Renal pelvis (tissue), 4 donors: ENCODE data around the gene LINGO3. TPM values are rescaled to one million over a fixed set of nuclear protein-coding genes. Genes with fewer than 3 reads are reported as not detected.
A peak's percentile ranks its signal among the peaks of the same experiment; 100 is the strongest.

Experiments
- DNase-seq: peaks from one replicate; pipeline ENCODE4 v3.0.0-alpha.2; 2013
- polyA plus RNA-seq, 3 donors: library from polyadenylated mRNA; unstranded; fragments of 120-200 nt; gene quantifications; one replicate each; pipeline ENCODE4 v1.2.1, GENCODE V29; 2013; ENCODE audit not compliant: insufficient read length in 3 of 3

Gene LINGO3
- polyA plus RNA-seq, 3 donors = 0.09 TPM; not detected in 2

- no peak for DNase-seq
These were observed 983 bp downstream of the LINGO3 start for GRCh38 chr19:2306971-2307370.

DNA sequence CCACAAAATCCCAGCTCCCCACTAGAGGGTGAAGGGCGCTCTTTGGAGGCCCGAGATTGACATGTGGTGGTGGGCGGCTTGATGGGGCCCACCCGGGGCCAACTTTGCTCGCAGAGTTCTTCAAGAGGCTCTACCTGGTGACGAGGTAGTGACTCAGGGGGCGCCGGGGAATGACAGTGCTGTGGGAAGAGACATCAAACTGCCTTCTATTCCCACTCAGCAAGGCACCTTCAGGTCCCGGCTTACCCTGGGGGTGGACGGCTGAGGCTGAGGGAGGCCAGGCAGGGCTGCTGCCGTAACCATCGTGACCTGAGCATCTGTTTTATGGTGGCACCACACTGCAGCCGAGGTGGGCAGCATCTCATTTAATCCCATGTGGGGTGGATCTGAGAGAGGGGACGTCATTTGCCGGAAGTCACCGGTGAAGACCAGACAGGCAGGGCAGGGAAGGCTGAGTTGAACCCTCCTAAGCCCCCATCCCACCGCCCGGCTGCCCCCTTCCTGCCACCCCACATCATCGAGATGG lies 1.6 kb downstream of the LINGO3 start:
- no peak for DNase-seq

- no peak for DNase-seq
These were observed 2.3 kb downstream of the LINGO3 start for GRCh38 chr19:2305452-2306280.

DNA sequence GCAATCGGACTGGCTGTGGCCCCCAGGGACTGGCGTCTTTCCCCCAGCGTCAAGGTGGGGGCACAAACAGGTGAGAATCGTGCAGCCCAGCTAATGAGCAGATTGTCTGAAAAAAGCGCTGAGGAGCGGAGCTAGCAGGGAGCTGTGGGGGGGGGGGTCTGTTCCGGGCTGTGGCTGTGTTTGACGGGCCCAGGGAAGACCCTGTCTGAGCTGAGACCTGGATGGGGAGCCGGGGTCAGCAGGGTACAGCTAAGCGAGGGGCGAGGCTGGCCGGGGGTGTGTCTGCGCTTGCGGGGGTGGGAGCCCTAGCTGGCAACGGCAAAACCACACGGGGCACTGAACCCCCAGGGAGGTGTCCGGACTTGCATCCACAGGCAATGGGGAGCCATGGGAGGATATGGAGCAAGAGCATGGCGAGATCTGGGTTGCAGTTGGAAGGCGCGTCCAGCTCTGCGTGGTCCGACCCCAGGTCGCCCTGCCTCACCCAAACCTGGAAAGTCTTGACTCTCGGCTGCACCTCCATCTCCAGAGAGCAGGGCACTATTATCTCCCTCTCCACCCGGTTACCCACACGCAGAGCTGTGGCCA lies 4.6 kb downstream of the LINGO3 start:
- DNase-seq = no peak

GRCh38 chr19:2302319-2303210 lies 5.4 kb downstream of the LINGO3 start:
- peak; percentile 54 for DNase-seq

DNA sequence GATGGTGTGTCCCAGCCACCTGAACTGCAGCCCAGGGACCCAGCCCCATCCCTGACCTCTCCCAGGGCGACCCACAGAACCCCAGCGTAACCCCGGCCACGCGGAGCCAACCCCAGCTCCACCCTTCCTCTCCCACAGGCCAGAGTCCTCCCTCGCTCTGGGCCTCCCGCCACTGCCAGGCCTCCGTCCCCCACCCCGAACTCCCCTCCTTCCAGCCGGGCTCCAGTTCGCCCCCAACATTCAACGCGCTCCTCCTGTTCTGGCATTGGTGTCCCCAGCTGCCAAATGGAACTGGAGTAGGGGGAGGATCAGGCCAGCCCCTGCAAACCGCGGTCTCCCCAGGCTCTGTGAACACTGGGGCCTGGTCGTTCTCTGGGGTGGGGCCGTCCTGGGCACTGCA lies 7.4 kb downstream of the LINGO3 start:
- no peak for DNase-seq

GRCh38 chr19:2296141-2296540 lies 11.8 kb downstream of the LINGO3 start:
- no peak for DNase-seq

DNA sequence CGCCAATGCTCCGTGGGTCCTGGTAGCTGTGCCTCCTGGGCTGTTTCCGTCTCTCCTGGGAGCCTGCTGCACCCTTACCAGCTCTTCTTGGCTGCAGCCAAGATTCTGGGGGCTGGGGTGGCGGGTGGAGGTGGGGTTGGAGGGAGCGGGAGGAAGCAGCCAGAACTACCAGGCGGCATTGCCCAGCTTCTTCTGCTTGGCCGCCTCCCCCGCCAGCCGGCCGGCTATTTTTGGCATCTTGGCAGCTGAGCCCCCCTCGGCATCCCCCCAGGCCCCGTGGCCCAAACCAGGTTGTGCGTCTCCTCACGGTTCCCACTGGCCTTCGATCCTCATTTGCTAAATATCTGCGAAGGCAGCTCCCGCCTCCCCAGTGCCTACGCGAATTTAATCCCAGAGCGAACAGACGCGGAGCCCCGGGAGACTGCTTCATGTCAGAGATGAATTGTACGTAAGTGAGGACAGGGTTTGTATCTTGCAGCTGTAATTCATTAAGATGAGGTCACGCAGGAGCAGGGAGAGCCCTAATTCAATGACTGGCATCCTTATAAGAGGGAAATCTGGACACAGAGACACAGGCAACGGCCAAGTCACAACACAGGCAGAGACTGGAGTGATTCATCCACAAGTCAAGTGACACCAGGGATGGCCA lies 13.1 kb downstream of the LINGO3 start:
- no peak for DNase-seq

GRCh38 chr19:2291185-2291751 lies 16.7 kb downstream of the LINGO3 start:
- no peak for DNase-seq

DNA sequence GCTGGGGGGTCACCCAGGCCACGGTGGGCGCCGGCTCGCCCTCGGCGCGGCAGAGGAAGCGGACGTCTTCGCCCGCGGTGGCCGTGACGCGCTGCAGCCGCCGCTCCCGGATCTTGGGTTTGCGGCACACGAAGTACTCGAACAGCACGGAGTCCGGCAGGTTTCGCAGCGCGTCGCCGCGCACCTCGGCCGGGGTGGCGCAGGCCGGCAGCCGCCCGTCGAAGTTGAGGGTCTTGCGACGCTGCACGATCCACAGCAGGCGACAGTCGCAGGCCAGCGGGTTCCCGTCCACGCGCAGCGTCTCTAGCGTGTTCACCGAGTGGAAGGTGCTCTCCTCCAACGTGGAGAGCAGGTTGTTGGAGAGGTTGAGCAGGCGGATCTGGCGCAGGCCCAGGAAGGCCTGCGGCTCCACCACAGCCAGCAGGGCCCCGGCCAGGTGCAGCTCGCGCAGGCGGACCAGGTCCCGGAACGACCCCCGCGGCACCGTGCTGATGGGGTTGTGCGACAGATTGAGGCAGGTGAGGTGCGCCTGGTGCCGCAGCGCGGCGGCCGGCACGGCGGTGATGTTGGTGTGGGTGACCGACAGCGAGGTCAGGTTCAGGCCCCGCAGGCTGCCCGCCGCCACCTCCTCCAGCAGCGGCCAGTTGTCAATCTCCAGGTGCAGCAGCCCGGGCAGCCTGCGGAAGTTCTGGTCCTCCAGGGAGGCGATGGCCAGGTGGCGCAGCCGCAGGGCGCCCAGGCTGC lies 17.3 kb downstream of the LINGO3 start:
- no peak for DNase-seq

DNA sequence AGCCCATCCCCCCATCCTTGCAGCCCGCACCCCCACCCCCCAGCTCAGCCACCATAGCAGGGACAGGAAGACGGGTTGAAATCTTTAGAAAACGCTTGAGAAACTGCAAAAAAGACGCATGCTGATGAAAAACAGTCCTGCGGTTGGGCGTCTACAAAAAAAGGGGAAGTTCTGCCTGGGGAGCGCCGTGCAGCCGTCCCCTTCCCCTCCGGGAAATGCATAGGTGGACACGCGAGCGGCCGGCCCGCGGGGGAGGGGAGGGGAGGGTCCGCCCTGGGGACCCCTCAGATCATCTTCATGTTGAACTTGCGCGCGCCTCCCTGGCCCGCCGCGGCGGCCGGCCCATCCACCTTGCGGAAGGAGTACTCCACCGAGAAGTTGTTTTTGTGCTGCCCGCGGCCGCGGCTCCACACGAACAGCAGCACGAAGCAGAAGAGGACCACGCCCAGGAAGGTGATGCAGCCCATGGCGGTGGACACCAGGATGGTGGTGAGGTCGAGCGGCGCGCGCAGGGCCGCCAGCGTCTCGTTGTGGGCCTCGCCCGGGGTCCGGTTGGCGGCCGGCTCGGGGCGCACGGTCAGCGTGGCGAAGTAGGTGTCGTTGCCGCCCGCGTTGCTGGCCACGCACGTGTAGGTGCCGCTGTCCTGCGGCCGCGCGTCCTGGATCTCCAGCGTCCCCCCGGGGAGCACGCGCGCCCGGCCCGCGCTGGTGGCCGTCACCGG lies 18.1 kb downstream of the LINGO3 start:
- DNase-seq = no peak

DNA sequence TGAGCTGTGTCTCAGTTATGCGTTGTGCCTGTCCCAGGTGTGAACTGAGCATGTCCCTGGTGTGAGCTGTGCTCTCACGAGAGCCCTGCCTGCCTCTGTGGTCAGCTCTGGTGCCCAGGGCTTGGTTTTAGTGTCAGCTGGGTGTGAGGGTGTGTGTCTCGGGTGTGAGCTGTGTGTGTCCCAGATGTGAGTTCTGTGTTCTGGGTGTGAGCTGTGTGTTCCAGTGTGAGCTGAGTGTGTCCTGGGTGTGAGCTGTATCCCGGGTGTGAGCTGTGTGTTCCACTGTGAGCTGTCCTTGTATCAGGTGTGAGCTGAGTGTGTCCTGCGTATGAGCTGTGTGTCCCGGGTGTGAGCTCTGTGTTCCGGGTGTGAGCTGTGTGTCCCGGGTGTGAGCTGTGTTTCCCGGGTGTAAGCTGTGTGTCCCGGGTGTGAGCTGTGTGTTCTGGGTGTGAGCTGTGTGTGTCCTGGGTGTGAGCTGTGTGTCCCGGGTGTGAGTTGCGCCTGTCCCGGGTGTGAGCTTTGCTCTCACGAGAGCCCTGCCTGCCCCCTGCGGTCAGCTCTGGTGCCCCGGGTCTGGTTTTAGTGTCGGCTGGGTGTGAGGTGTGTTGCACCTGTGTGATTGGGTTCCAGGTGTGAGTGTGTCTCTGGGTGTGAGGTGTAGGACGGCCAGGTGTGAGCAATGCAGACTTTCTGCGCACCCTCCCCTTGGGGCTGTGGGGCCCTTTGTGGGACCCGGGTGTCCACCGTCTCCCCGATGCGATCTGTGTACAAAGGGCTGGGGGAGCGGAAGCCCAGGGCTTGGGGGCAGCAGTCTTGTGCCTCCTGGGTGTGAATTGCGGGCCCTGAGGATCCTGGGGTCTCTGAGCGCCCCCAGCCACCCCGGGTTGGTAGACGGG lies 18.9 kb downstream of the LINGO3 start:
- no peak for DNase-seq

- DNase-seq = no peak
These were observed 19.6 kb downstream of the LINGO3 start for GRCh38 chr19:2288338-2288817.

- no peak for DNase-seq
These were observed 20.2 kb downstream of the LINGO3 start for GRCh38 chr19:2287585-2288337.

DNA sequence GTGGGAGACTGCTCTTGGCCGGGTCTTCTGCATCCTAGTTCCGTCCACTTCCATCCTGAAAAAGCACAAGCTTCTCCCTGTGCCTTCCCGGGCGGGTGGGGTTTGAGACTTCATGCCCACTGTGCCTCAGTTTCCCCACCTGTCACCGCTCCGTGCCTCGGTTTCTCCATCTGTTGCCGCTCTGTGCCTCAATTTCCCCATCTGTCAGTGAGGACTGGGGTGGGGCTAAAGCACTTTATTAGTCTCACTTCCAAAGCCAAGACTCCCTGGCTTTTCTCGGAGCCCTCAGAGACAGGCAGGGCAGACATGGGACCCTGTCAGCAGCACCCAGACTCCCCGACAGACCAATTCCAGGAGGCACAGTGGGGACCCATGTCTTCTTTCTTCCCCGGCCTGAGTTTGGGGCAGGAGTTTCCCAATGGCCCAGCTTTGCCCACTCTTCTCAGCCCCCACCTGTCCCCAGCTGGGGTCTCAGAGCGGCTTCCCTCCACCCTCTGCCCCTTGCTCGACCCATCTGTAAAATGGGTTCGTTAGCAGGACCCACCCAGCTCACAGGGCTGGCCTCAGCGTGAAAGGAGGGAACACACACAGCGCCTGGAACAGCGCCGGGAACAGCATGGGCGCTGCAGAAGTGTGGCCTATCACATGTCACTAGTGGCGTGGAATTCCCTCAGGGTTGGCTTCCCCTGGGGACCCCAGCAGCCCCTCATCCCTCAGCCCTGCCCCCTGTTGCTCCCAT lies 21.4 kb downstream of the LINGO3 start:
- no peak for DNase-seq

DNA sequence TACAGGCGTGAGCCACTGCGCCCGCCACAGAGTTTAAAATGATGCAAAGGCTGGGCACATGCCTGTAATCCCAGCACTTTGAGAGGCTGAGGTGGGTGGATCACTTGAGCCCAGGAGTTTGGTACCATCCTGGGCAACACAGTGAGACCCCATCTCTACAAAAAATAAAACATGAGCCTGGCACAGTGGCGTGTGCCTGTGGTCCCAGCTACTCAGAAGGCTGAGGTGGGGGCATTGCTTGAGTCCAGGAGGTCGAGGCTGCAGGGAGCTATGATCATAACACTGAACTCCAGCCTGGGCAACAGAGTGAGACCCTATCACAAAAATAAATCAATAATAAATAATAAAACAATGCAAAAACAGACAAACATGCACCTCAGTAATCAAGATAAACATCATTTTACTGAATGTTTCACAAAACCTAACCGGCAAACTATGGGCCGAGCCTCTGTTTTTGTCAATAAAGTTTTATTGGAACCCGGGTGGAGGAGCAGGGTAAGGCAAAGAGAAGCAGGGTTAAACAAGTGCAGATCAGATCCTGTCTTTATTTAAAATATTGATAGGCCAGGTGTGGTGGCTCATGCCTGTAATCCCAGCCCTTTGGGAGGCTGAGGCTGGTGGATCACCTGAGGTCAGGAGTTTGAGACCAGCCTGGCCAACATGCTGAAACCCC lies 24.0 kb downstream of the LINGO3 start:
- no peak for DNase-seq

DNA sequence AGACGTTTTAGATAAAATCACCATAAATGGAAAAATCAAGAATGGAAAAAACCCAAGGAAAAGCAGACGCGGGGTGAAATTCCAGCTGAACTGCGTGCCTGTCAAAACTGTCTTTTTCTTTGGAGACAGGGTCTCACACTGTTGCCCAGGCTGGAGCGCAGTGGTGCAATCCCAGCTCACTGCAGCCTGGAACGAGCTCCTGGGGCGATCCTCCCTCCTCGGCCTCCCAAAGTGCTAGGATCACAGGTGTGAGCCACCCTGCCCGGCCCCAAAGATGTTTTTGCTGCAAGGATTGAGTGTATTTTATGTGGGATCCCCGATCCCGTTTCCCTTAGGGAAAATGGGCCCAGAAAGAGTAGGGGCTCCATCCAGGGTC lies 25.1 kb downstream of the LINGO3 start:
- DNase-seq = no peak
